Stimulated activated CD4-positive, alpha-beta T cell treated with anti-CD3 and anti-CD28 coated beads, TNF-alpha, amount 100 ng/mL, for 1 hour (primary cell): ENCODE results near the gene FOXK2.

Source experiments
- DNase-seq, 3 donors: peaks; one replicate each; pipeline ENCODE4 v3.0.0-alpha.2; 2020; ENCODE audit warnings: low read depth in 3 of 3, low spot score in 1 of 3

FOXK2 gene

DNA sequence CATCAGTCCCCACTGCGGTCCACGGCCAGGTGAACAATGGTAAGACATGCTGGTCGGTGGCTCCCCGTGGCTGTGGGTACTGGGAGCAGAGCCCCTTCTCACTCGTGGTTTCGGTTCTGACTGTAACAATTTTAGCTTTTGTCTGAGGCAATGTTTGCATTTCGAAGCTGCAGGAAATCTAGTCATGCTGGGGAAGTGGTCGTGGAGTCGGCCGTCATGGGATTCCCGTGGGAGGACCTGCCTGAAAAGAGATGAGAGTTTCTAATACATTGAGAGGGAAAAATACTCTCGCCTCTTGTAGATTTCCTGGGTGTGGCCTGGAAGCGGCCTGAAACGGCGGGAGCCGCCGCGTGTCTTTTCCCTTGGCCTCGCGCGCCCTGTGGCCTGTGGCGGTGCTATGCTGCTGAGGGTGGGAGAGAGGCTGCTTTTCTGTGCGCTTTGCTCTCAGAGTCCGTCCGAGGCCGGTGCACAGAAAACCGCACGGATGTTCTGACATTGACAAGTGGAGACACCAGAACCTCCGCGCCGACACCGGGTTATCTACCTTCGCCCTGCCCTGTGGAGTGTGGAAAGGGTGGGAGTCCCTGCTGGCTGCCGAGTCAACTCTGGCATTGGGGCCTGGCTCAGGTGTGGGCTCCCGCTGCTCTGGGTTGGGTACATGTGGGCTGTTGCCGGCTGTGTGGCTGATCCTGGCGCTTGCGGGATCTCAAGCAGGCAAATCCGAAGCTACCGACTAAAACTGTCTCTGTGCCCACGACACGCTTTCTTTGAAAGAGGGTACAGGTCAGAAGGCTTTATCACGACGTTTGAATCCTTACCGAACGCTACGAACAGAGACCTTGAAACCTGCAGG, 67.9 kb downstream of the FOXK2 start:
- no peak for DNase-seq

DNA sequence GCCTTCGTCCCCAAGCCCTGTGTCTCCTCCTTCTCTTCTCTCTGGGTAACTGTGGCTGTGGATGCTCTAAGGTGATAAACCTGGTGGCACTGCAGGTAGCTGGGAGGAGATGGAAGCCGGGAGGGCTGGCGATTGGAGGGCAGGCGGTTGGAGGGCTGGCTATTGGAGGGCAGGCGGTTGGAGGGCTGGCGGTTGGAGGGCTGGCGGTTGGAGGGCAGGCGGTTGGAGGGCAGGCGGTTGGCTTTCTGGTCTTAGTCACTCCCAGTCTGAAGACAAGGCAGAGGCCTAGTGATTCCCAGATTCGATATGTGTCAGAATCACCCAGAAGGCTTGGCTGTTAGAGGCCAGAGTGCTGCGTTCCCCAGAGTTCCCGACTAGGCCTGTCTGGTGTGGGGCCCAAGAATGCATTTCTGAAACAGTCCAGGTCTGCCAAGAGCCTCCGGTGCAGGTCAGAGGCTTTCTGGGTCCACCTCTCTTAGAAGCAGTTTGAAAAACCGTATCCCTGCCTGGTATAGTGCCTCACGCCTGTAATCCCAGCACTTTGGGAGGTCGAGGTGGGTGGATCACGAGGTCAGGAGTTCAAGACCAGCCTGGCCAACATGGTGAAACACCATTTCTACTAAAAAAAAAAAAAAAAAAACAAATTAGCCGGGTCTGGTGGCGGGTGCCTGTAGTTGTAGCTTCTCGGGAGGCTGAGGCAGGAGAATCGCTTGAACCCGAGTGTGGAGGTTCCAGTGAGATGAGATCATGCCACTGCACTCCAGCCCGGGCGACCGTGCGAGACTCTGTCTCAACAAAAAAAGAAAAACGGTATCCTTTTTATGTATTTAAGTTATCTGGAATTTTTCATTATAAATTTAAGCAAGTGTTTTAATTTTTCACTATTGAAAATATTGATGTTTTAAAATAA, 69.0 kb downstream of the FOXK2 start:
- DNase-seq: no peak

DNA sequence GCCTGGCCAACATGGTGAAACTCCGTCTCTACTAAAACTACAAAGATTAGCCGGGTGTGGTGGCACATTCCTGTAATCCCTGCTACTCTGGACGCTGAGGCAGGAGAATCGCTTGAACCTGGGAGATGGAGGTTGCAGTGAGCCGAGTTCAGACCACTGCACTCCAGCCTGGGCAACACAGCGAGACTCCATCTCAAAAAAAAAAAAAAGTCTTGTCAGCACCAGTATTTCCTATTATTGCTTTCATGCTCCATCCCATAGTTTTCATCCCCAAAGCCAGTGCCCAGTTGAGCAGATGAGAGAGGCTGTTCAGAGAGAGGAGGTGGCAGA, 70.3 kb downstream of the FOXK2 start:
- no peak for DNase-seq

DNA sequence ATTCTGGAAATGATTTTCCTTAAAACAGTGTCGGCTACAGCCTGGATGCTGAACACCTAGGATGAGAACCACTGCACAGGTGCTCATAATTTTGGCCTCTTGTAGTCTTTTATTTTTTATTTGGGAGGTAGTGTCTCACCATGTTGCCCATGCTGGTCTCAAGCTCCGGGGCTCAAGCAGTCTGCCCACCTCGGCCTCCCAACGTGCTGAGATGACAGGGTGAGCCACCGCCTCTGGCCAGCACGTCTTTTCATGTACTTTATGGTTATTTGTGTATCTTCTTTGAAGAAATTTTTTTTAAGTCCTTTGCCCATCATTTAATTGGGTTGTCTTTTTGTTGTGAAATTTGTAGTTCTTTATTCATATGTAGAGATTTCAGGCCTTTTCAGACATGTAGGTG, 70.7 kb downstream of the FOXK2 start:
- DNase-seq: no peak

DNA sequence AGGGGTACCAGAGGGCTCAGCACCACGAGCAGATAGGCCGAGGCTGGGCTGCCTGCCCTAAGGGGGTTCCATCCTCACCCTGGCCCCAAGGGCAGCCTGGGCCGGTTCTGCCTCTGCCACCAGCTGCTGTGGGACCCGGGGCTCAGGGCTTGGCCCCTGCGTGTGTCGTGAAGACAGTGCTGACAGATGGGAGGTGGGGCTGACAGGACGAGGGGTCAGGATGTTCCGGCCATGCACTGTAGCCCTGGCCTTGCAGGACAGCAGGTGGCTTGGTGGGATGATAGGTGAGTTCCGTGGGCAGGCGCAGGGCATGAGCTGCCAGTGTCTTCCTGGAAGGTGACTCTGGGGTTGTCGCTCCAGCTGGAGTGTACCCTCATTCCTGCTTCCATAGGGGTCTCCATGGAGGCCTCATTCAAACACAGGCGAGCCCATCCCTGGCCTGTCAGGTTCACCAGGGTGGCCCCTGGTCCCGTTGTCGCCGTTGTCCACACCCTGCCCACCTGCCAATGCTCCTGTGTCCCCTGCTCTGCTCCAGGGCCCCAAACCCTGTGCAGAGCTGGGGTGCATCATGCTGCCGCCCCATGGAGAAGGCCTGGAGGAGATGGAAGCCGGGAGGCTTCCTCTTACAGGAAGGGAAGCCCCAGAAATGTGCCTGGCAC, 71.5 kb downstream of the FOXK2 start:
- DNase-seq: no peak

DNA sequence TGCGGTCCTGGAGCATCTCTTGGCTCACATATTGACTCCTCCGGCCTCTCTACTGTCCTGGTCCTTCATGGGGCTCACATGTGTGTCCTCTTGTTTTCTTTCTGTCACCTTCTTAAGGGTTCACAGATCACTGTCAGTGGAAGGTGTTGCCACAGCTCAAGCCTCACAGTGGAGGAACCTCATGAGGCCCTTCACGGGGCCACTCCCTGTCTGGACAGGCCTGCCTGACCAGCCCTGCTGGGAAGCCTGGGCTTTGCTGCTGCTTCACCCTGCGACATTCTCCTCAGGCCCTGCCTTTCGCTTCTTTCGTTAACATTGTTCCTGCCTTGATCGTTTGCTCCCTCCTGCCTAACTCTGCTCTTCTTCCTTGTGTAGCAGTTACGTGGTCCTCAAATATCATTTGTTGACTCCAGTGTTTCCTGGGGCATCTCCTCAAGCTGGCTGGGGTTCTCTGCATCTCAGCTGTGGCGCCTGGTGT, 72.8 kb downstream of the FOXK2 start:
- no peak for DNase-seq

DNA sequence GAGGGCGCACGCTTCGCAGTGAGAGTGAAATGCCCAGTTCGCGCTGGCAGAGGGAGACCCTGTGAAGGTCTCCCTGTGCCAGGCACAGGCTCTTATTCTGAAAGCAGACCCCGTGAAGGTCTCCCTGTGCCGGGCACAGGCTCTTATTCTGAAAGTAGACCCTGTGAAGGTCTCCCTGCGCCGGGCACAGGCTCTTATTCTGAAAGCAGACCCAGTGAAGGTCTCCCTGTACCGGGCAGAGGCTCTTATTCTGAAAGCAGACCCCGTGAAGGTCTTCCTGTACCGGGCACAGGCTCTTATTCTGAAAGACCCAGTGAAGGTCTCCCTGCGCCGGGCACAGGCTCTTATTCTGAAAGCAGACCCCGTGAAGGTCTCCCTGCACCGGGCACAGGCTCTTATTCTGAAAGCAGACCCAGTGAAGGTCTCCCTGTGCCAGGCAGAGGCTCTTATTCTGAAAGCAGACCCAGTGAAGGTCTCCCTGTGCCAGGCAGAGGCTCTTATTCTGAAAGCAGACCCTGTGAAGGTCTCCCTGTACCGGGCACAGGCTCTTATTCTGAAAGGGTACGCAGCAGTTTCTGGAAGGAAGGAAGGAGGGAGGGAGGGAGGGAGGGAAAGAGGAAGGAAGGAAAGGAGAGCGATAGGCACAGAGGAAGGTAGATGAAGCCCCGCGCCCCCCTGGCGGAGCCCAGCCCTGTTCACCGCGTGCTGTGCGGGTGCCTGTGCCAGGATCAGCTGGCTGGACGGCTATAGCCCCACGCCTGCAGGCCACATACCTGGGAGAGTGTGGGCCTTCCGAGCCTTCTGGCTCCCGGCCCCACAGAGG, 73.4 kb downstream of the FOXK2 start:
- DNase-seq: peak in 2 of 3 donors; percentile 14 to 24

DNA sequence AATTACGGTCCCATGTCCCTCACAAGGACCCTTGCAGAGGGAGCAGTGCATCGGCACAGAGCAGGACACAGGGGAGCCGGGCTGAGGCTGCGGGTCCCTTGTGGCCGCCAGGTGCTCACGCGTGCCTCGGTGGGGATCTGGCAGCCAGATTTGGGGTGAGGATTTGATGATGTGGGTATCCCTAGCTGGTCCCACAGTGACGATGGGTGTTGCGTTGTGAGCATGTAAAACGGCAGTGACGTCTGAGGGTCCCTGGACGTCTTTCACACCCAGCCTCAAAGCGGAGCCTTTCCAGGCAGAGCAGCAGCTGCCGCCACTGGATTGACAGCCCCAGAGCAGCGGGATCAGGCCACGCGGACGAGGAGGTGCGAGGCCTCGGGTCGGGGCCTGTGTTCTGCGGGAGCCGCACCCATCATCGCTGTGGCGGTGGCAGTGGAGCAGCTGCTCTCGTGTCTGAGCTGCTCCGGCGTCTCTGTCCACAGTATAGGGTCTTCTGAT, 74.1 kb downstream of the FOXK2 start:
- no peak for DNase-seq

DNA sequence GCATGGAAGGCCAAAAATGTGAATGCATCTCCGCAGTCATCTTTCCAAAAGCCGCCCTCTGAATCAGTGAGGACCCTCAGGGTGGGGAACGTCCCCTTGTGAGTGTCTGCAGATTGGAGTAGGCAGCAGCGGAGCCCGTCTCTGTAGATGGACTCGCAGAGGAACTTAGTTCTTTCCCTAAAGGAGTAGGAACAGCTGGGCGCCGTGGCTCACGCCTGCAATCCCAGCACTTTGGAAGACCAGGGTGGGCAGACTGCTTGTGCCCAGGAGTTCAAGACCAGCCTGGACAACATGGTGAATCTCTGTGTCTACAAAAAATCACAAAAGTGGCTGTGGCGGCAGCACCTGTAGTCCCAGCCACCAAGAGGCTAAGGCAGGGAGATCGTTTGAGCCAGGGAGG, 75.0 kb downstream of the FOXK2 start:
- DNase-seq: no peak

DNA sequence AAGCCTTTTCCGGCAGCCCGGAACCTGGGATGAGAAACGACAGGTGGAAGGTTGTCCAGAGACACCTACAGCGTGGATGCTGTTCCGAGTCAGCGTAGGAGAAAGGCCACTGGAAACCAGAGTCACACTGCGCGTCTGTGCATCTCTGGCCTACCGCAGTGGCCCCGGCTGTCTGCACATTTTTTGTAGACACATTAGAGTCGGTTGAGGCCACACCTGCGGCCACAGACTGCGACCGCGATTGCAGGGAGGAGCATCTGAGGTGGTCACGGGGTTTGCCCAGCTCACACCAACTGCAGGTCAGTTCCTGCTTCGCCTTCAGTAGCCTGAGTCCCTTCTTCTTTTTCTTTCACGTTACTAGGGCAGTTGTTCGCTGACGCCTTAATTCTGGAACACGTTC, 76.4 kb downstream of the FOXK2 start:
- DNase-seq: no peak

DNA sequence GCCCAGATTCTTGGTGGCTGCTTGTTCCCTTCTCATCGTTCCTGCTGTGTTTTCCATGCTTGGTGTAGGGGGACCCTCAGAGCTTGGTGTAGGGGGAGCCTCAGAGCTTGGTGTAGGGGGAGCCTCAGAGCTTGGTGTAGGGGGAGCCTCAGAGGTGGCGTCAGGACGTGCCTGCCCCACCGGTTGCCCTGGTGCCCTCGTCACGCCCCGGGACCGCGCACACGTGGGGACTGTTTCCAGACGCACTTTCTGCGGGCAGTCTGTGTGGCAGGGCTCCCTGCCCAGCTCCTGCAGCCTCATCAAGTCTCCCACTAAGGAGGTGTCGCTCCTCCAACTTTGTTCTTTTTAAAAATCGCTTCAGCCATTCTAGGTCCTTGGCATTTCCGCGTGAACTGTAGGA, 76.8 kb downstream of the FOXK2 start:
- no peak for DNase-seq

DNA sequence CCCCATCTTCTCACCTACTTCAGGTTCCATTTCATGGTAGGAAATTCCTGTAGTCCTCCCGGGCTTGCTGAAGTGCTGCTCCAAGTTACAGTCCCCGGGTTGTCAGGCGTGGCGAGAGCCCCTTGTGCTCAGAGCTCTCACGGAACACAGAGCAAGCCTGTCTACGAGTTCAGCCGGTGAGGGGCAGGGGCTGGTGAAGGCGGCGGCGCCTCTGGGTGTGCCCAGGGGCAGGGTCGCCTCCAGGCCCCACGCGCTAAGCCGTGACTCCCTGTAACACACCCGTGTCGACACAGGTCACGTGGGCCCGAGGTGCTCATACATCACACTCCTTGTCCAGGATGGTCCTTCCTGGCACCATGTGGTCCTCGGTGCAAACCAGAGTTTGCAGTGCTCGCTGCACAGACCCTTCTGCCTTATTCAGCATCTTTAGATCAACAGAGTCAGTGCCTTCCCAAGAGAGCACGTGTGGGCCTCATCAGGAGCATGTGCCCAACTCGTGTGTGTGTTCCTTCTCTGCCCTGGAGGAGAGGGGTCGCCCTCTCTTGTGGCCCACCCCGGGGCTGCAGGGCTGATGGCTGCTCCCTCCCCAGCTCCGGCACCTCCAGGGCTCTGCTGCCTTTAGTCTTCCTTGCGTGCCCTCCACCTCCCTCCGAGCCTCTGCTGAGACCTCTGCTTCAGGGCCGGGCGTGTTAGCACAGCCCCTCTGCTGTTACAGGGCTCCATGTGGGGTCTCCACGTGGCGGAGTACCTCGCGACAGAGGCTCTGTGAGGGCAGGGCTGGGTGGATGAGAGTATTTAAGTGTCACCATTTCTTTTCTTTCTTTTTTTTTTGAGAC, 77.5 kb downstream of the FOXK2 start:
- no peak for DNase-seq

DNA sequence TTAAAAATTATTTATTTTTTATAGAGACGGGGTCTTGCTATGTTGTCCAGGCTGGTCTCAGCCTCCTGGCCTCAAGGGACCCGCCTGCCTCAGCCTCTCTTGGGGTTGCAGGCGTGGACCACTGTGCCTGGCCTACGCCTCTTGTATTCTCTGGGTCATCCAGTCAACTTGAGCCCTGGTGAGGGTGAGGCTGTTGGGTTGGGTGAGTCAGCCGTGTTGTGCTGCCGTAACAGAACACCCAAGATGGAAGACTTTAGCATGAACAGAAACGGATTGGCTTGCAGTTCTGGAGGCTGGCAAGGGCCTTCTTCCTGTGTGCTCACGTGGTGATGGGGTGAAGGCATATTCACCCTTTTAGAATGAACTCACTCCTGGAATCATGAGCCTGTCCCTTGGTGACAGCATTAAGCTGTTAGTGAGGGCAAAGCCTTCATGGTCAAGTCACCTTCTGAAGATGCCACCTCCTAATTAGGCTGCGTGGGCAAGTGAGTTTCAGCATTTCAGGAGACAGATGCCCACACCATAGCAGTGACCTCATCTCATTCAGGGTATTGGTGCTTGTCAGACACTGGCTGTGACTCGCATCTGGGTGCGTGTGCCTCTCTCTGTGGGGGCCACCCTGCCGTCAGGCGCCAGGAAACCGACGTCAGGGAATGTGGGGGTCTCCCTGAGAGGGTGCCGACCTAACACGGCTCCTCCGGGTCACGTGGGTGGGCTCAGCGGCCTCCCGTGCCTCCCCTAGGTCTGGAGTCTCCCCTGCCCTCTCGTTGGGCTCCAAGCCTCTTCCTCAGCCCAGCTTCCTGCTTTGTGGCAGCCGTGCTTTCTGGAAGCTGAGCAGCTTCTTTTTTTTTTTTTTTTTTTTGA, 79.0 kb downstream of the FOXK2 start:
- DNase-seq: no peak

DNA sequence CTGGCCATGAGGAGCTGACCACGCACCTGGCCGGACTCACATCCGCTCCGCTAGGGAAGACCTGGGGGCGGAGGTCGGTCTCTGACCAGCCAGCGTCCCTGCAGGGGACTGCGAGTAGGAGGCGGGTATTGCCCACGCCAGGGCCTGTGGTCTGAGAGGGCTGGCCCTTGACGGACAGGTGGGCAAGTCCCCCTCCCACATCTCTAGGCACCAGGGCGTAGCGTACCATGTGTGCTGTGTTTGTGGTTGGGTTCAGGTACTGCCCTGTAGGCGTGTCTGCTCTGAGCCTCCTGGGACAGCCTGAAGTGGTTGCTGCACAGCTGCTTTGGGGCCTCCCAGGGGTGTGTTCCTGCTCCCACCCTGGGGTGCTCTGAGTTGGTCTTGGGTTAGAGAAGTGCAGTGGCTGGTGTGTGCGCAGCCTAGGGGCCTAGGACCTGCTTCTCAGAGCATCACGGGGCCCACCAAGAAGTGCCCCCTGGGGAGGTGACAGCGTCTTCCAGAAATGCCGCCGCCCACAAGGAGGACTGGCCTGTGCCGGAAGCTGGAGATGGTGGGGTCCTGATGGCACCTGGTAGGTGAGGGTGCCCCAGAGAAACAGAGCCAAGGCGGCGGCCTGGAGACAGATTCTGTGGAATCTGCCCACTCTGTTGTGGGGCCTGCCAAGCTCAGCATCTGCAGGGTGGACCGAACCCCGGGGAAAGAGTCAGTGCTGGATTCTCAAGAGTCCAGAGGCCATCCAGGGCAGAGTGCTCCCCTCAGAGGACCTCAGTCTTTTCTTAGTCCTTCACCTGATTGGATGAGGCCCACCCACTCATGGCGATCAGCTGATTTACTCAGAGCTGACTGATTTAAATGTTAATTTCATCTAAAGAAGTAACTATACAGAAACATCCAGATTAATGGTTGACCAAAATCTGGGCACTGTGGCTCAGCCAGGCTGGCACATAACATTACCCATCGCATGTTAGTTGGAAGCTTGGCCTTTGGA, 80.4 kb downstream of the FOXK2 start:
- DNase-seq: no peak

DNA sequence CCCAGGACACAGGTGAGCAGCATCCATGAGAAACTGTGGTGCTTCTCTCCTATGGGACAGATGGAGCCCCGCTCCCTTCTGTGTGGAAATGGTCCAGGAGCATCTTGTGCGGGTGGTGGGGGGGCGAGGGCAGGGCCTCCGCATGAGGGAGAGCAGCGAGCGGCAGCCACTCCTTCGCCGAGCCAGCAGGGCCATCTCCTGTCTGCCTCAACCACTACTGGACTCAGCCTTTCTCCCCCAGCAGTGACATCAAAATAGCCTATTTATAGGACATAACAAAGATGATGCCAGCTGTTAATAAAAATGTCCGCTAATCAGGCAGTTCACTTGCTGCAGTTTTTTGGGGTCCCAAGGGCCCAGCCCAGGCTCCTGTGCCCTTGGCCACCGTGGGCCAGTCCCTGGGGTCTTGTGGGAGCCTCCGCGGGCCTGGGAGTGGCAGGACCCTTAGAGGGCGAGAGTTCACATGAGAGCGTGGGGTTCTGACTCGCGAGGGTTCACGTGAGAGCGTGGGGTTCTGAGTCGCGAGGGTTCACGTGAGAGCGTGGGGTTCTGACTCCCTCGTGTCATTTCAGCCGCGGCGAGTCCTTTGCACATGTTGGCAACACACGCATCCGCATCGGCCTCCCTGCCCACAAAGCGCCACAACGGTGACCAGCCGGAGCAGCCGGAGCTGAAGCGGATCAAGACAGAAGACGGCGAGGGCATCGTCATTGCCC, 81.4 kb downstream of the FOXK2 start:
- DNase-seq: no peak

DNA sequence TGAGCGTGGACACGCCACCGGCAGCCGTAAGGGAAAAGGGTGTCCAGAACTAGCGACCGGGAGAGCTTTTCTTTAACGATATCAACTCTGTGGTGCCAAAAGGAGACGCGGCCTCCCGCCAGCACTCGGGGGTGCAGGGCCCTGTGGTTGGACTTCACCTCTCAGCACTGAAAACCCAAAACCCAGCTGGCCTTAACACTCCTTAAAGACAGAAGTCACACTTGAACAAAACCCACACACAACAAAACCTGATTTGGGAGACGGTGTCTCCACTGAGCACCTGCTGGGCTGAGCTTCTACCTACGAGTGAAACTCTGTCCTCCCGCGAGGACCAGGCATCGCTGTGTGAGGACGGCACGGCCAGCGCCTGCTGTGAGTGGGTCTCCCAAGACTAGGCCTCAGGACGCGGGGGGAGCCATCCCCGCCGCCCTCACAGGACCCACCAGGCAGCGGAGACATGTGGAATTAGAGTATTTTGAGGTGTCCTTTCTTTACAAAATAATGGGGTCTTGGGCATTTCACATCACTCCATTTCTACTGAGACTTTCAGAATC, 82.0 kb downstream of the FOXK2 start:
- DNase-seq: no peak

DNA sequence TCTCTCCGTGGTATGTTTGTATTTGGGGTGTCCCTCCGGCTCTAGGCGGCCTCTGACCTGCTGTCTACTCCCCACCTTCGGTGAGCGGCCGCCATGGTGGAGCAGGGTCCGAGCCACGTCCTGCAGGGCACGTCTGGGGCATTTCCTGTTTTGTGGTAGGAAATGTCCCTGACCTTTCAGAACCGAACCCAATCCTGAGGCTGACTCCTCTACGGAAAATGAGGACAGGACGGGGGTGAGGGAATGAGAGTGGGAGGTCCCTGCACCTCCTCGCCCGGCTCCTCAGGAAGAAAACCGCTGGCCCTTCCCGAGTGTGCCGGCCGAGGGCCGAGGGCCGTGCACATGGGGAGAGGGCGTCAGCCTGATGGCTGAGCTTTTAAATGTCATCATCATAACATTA, 83.0 kb downstream of the FOXK2 start:
- DNase-seq: no peak
